Measurements from ENCODE around the gene MYL6.
"Not testable (repeated sequence)": the region's sequence is repeated elsewhere in the genome, so short reads cannot be mapped to it uniquely, and the experiment has no call there.

The MYL6 gene

GRCh38 chr12:56129942-56130495, 28.1 kb upstream of the MYL6 start:
- DNase-seq, result no peak

GRCh38 chr12:56130876-56131275, 27.3 kb upstream of the MYL6 start:
- no peak for DNase-seq

- no peak for DNase-seq
These were observed 23.3 kb upstream of the MYL6 start for GRCh38 chr12:56134897-56135296.

- no peak for DNase-seq
These were observed 20.1 kb upstream of the MYL6 start for GRCh38 chr12:56137853-56138571.

- no peak for DNase-seq
These were observed 16.0 kb upstream of the MYL6 start for GRCh38 chr12:56141946-56142784.

- no peak for DNase-seq
These were observed 14.9 kb upstream of the MYL6 start for GRCh38 chr12:56143217-56143616.

- DNase-seq, result no peak
These were observed 14.3 kb upstream of the MYL6 start for GRCh38 chr12:56143870-56144269.

- DNase-seq, result no peak
These were observed 12.9 kb upstream of the MYL6 start for GRCh38 chr12:56145217-56145616.

- DNase-seq, result no peak
These were observed 11.4 kb upstream of the MYL6 start for GRCh38 chr12:56146492-56147460.

GRCh38 chr12:56150563-56150962, 7.6 kb upstream of the MYL6 start:
- DNase-seq, result no peak

GRCh38 chr12:56151672-56152131, 6.5 kb upstream of the MYL6 start:
- no peak for DNase-seq

GRCh38 chr12:56152132-56152755, 5.9 kb upstream of the MYL6 start, which contains the start of gene MYL6B:
MYL6B (plus strand) TSS chr12:56152587; CDS start chr12:56153919, 1,332 bp downstream.
- DNase-seq, result peak; percentile 71

GRCh38 chr12:56152756-56153677, 5.1 kb upstream of the MYL6 start:
- no peak for DNase-seq

- no peak for DNase-seq
These were observed 4.5 kb upstream of the MYL6 start for GRCh38 chr12:56153678-56154065.

- DNase-seq, result no peak
These were observed 3.9 kb upstream of the MYL6 start for GRCh38 chr12:56154246-56154771.

GRCh38 chr12:56154818-56155217, 3.3 kb upstream of the MYL6 start:
- no peak for DNase-seq

- DNase-seq, result no peak
These were observed 2.8 kb upstream of the MYL6 start for GRCh38 chr12:56155256-56155845.

- DNase-seq, result not testable (repeated sequence)
These were observed 1.5 kb upstream of the MYL6 start for GRCh38 chr12:56156464-56157200.

Data from NCI-H1048 (cell line).